GM21723 (cell line): ENCODE data around the gene ICOSLG.
"Not testable (repeated sequence)": the region's sequence is repeated elsewhere in the genome, so short reads cannot be mapped to it uniquely, and the experiment has no call there.

Experiments
- ATAC-seq: cut with Tn5 transposase; IDR thresholded peaks from one replicate; pipeline ENCODE4 v1.9.1; 2021; ENCODE audit warnings: mild to moderate bottlenecking, moderate library complexity; ENCODE audit not compliant: unreplicated experiment

Gene ICOSLG, protein sequence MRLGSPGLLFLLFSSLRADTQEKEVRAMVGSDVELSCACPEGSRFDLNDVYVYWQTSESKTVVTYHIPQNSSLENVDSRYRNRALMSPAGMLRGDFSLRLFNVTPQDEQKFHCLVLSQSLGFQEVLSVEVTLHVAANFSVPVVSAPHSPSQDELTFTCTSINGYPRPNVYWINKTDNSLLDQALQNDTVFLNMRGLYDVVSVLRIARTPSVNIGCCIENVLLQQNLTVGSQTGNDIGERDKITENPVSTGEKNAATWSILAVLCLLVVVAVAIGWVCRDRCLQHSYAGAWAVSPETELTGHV

DNA sequence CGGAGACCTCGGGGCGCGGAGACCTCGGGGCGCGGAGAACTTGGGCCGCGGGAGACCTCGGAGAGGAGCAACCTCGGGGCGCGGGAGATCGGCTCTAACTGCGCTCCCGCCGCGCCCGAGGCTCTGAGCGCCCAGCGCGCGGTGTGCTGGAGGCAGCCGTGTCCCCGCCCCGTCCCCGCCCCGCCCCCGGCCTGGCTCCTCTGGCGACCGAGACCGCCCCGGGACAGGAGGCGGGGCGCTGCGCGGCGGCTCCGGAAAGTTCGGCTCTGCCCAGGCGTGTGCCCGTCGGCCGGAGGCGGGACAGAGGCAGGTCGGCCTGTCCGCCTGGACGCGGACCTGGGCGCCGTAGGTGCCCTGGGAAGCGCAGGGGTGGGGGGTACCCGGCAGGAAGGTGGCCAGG lies at the start of gene ICOSLG:
ICOSLG (minus strand) TSS at position 102 of the 400 bp plus-strand sequence. CDS start 126 bp downstream, outside the sequence.
- ATAC-seq = peak; percentile 37

GRCh38 chr21:44289381-44290010 lies 48.8 kb upstream of the ICOSLG start:
- ATAC-seq = no peak

DNA sequence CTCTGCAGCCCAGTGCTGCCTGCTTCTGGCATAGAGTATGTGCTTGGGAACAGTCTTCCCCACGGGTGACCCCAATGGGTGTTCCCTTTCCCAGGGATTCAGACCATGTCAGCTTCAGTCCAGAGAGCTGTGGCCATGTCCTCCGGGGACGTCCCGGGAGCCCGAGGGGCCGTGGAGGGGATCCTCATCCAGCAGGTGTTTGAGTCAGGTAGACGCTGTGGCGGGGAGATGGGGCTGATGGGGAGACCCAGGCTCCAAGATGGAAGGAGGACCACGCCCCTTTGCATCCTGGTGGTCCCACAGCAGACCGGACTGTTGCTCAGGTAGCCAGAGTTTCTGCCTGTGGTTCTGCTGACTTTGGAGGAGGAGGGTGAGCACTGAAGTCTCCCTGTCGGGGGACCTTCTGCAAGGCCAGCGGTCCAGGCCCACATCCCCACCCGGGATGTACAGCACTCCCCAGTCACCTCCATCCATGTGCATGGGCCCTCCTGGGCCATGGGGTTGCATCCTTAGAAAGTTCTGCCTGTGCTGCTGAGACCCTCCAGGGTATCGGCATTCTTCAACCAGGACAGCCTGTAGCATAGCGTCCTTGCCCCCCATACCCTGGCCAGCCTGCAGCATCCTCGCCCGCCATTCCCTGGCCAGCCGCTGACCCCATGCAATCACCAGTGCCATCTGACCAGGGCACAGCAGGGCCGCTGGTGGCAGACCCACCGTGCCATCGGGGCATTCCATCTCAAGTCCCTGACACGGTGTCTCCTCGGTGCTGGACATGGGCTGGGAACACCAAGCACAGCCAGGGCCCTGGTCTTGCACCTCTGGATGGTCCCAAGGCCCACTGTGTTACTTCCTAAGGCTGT lies 47.7 kb upstream of the ICOSLG start:
- no peak for ATAC-seq

DNA sequence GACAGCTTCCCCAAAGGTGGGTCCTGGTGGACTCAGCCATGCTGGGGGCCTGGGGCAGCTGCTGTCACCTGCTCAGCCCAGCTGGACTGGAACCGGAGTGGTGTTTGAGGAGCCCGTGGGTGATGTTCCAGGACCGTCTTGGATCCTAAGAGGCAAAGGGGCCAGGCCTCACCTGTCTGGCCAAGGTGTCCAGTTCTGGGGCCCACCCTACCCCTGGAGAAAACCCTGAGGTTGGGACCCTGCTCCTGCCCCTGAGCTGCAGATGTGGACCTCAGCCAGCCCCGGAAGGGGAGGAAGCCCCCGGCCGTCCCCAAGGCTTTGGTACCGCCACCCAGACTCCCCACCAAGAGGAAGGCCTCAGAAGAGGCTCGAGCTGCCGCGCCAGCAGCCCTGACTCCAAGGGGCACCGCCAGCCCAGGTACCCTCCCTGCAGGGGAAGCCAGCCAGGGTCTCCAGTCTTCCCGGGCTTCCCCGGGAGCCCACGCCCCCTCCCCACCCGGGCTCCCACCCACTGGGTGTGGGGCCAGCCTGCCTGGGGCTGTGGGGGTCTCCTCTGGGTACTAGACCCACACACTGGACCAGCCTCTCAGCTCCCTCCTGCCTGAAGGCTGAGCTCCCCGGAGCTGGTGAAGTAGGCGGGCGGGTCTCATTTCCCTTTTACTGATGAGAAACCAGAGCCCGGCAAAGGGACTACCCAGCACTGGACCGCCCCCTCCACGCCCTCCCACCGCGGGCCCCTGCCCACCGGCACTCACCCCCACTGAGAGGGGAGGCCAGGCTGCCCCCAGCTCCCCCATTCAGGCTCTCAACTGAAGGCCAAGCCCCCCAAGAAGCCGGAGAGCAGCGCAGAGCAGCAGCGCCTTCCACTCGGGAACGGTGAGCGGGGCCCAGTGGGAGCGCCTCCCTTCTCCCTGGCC lies 46.2 kb upstream of the ICOSLG start:
- ATAC-seq = no peak

GRCh38 chr21:44286086-44286715 lies 45.5 kb upstream of the ICOSLG start:
- no peak for ATAC-seq

- ATAC-seq = no peak
Observed at GRCh38 chr21:44285138-44285992, 44.6 kb upstream of the ICOSLG start, which contains the start of gene AIRE. TSS of gene AIRE (plus strand) at chr21:44285876. CDS start at chr21:44286007, 131 bp downstream.

GRCh38 chr21:44283948-44284347 lies 43.2 kb upstream of the ICOSLG start:
- no peak for ATAC-seq

- not testable (repeated sequence) for ATAC-seq
Observed at GRCh38 chr21:44283211-44283785, 42.6 kb upstream of the ICOSLG start.

DNA sequence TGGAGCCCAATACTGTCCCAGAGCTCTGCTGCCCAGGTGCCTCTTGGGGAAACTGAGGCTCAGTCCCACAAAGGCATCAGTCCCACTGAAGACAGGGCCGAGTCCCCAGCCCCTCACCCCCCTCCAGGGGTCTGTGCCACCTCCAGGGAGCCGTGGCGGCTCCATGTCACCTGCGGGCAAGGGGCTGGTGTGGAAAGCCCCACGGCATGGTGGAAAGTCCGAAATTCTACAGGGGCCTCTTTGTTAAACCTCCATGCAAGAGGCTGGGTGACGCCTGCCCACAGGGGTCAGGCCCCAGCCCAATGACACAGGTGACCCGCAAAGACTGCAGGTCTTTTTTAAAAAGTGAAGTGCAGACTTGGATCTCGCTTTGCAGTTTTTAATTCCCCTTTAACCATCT lies 41.6 kb upstream of the ICOSLG start:
- ATAC-seq = no peak

DNA sequence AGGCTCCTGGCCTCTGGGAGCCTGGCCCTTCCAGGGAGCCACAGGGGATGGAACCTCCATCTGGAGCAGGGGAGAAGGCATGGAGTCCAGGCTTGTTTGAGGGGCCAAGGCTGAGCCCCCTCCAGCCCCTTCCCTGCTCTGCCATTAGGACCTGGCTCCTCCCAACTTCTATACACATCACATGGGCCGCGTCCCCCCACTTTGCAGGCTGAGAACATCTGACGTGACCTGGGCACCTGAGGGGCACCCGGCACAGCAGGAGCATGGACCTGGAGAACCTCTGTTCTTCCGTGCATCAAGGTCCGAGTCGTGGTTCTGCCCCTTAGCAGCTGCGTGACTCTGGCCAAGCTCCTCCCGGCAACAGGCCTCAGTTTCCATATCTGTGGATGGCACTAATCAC lies 41.1 kb upstream of the ICOSLG start:
- ATAC-seq = no peak

DNA sequence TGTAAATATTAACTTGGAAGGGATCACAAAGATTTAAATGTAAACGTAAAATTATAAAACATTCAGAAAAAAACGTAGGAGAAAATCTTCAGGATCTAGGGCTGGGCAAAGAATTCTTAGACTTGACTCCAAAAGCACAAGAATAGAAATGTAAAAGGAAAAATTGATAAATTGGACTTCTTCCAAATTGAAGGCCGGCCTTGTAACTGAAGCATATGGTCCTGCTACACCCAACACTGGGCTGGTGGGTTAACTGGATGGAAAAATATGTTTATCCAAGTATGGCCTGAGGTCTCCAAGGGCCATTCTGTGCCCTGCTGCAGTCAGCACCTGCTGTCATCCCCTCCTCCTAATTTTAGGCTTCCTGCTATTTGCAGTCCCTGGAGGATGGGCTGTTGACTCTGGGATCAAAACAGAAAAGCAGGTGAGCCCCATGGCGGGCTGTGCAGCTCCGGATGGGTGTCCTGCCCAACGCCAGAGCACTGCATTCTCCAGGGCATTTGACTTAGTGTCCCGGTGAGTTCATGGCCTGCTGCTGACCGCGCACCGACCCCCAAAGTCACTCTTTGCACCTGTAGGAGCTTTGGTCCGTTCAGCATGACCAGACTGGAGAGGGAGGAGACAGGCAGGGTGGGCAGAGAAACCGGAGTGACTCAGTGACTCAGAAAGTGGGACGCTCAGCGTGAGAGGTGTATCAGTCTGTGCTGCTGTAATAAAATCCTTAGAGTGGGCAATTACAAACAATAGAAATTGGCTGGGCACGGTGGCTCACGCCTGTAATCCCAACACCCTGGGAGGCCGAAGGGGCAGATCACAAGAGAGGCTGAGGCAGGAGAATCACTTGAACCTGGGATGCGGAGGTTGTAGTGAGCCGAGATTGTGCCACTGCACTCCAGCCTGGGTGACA lies 38.9 kb upstream of the ICOSLG start:
- no peak for ATAC-seq

GRCh38 chr21:44275041-44275440 lies 34.3 kb upstream of the ICOSLG start:
- ATAC-seq = no peak

- no peak for ATAC-seq
Observed at GRCh38 chr21:44273046-44273445, 32.3 kb upstream of the ICOSLG start.

GRCh38 chr21:44272284-44272858 lies 31.6 kb upstream of the ICOSLG start:
- no peak for ATAC-seq

- ATAC-seq = no peak
Observed at GRCh38 chr21:44271558-44272283, 31.0 kb upstream of the ICOSLG start.

DNA sequence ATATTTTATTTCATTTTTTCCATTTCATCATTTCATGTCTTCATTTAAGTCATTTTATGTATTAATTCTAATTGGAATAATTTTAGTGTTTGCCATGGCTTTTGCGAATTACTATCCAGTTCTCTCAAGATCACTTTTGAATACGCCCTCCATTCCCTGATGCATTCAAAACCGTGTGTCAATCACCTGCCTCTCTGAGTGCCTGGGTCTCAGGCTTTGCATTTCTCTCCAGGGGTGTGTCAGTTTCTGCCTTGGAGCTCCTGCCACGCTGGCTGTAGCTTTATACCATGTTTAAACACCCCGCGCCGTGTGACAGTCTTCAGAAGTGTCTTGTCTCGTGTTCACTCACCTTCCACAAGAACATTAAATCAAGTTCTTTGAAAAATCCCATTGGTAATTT lies 28.3 kb upstream of the ICOSLG start:
- no peak for ATAC-seq

DNA sequence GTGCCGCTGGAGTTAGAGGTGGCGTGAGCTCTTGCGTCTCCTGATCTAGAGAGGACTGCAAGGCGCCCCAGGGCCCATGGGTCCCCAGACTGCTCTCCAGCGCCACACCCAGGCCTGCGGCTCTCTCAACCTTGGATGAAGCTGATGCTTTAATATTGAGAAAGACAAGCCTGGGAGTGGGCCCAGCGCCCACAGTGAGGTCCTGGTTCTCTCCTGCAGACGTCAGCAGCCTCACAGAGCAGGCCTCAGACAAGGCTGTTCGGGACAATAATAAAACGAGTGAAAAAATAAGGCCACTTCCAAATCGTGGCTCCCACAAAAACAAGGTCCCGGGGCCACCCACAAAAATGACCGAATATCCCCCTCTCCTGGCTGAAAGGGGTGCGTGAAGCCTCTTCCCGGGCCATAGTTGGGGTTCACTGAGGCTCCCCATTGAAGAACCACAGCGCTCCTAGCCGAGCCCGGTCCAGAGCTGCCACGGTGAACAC lies 27.0 kb upstream of the ICOSLG start:
- ATAC-seq = no peak
